GM12873 (cell line): Measurements from ENCODE around the gene LDLRAD4.

Source experiments
- CTCF ChIP-seq: IDR thresholded peaks from 2 replicates; pipeline ENCODE4 v1.5.1; 2012; ENCODE audit warnings: low read depth, mild to moderate bottlenecking, moderate library complexity, low read length, control low read depth; ENCODE audit not compliant: insufficient read depth; ENCODE audit errors: missing control alignments

Gene LDLRAD4

GRCh38 chr18:13316063-13316462, 97.5 kb downstream of the LDLRAD4 start:
- no peak for TF ChIP-seq CTCF

- no peak for TF ChIP-seq CTCF
Measured at GRCh38 chr18:13317801-13318200, 99.2 kb downstream of the LDLRAD4 start.

- no peak for TF ChIP-seq CTCF
Measured at GRCh38 chr18:13318731-13319501, 100.4 kb downstream of the LDLRAD4 start.

GRCh38 chr18:13319629-13320028, 101.1 kb downstream of the LDLRAD4 start:
- no peak for TF ChIP-seq CTCF

GRCh38 chr18:13320096-13320495, 101.5 kb downstream of the LDLRAD4 start:
- TF ChIP-seq CTCF = no peak

- no peak for TF ChIP-seq CTCF
Measured at GRCh38 chr18:13320891-13321425, 102.4 kb downstream of the LDLRAD4 start.

GRCh38 chr18:13321923-13322322, 103.4 kb downstream of the LDLRAD4 start:
- TF ChIP-seq CTCF = no peak
